Uterus (tissue), 2 donors: ENCODE measurements around the gene CD7.

Source experiments
- POLR2A ChIP-seq, 2 donors: fragments of 450-650 bp; IDR thresholded peaks; one replicate each; pipeline ENCODE4 v1.6.1; 2016; ENCODE audit warnings: antibody characterized with exemption in 2 of 2, mild to moderate bottlenecking in 1 of 2, moderate library complexity in 1 of 2
- TF ChIP-seq, protein P1 (sequence below), 4 experiments: fragments of 200-600 bp in 2 of 4; fragments of 450-650 bp in 2 of 4; sonication (generic) in 2 of 4; IDR thresholded peaks; one replicate each; pipeline ENCODE4 v1.5.1; 2016 to 2019; ENCODE audit warnings: antibody characterized with exemption in 4 of 4, mild to moderate bottlenecking in 2 of 4, moderate library complexity in 1 of 4

DNA sequence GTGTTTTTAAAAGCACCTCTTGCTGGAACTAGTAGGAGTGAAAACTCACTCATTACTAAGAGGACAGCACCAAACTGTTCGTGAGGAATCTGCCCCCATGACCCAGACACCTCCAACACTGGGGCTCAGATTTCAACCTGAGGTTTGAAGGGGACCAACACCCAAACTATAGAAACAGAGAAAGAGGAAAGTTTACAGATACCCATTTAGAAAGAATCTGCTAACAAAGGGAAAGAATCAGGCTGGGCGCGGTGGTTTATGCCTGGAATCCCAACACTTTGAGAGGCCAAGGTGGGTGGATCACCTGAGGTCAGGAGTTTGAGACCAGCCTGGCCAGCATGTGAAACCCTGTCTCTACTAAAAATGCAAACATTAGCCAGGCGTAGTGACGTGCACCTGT is 40.5 kb downstream of the CD7 start:
- TF ChIP-seq, protein P1, sequence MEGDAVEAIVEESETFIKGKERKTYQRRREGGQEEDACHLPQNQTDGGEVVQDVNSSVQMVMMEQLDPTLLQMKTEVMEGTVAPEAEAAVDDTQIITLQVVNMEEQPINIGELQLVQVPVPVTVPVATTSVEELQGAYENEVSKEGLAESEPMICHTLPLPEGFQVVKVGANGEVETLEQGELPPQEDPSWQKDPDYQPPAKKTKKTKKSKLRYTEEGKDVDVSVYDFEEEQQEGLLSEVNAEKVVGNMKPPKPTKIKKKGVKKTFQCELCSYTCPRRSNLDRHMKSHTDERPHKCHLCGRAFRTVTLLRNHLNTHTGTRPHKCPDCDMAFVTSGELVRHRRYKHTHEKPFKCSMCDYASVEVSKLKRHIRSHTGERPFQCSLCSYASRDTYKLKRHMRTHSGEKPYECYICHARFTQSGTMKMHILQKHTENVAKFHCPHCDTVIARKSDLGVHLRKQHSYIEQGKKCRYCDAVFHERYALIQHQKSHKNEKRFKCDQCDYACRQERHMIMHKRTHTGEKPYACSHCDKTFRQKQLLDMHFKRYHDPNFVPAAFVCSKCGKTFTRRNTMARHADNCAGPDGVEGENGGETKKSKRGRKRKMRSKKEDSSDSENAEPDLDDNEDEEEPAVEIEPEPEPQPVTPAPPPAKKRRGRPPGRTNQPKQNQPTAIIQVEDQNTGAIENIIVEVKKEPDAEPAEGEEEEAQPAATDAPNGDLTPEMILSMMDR (IDR thresholded peaks at IDR 0.05), result no peak
- TF ChIP-seq POLR2A (IDR thresholded peaks at IDR 0.05), result no peak
